Osteoblast (primary cell): ENCODE measurements around the gene TMEM213. TPM values are rescaled to one million over a fixed set of nuclear protein-coding genes. Genes with fewer than 3 reads are reported as not detected.

Source experiments
- DNase-seq: peaks from one replicate; pipeline ENCODE4 v3.0.0; 2011; ENCODE audit warnings: low spot score, mixed read lengths; ENCODE audit not compliant: insufficient read length; ENCODE audit errors: missing footprints
- H2AFZ ChIP-seq: 2 replicates; pipeline ENCODE4 v1.6.0; 2011; ENCODE audit warnings: mild to moderate bottlenecking, low read length
- H3K27ac ChIP-seq: 2 replicates; pipeline ENCODE4 v1.5.1; 2011; ENCODE audit warnings: mild to moderate bottlenecking, low read depth, low read length, moderate library complexity
- H3K27me3 ChIP-seq: 2 replicates; pipeline ENCODE4 v1.6.0; 2012; ENCODE audit warnings: mild to moderate bottlenecking, control low read depth, inconsistent platforms, low read length, moderate library complexity; ENCODE audit not compliant: insufficient read depth
- H3K36me3 ChIP-seq: 2 replicates; pipeline ENCODE4 v1.5.1; 2011; ENCODE audit warnings: mild to moderate bottlenecking, low read length, control low read depth, moderate library complexity; ENCODE audit not compliant: insufficient read depth
- H3K4me1 ChIP-seq: 2 replicates; pipeline ENCODE4 v1.5.1; 2011; ENCODE audit warnings: mild to moderate bottlenecking, low read length, control low read depth, moderate library complexity; ENCODE audit not compliant: insufficient read depth
- H3K4me2 ChIP-seq: 2 replicates; pipeline ENCODE4 v1.6.0; 2011; ENCODE audit warnings: mild to moderate bottlenecking, low read length; ENCODE audit not compliant: insufficient read depth
- H3K4me3 ChIP-seq: fragments of 200-600 bp; sonication (generic); 3 replicates; pipeline ENCODE4 v1.5.1; 2012; ENCODE audit warnings: mild to moderate bottlenecking, low read length, inconsistent platforms; ENCODE audit not compliant: insufficient read depth
- H3K79me2 ChIP-seq: 2 replicates; pipeline ENCODE4 v1.6.0; 2012; ENCODE audit warnings: mild to moderate bottlenecking, low read length, control low read depth, inconsistent platforms; ENCODE audit not compliant: insufficient read depth
- H3K9me3 ChIP-seq: 2 replicates; pipeline ENCODE4 v1.5.1; 2011; ENCODE audit warnings: low read depth, low read length, control low read depth
- H4K20me1 ChIP-seq: 2 replicates; pipeline ENCODE4 v1.6.0; 2012; ENCODE audit warnings: mild to moderate bottlenecking, low read length, control low read depth; ENCODE audit not compliant: insufficient read depth
- total RNA-seq: library from RNA; depleted of rRNA; stranded (reverse); fragments of >200 nt; gene quantifications from 2 replicates; pipeline ENCODE4 v1.2.3, GENCODE V29; 2012
- TF ChIP-seq, protein P1 (sequence below): IDR thresholded peaks from 2 replicates; pipeline ENCODE4 v1.5.1; 2011; ENCODE audit warnings: mild to moderate bottlenecking, low read depth, low read length, moderate library complexity; ENCODE audit errors: extremely low read depth

Gene TMEM213
- total RNA-seq, 1 donor = not detected

DNA sequence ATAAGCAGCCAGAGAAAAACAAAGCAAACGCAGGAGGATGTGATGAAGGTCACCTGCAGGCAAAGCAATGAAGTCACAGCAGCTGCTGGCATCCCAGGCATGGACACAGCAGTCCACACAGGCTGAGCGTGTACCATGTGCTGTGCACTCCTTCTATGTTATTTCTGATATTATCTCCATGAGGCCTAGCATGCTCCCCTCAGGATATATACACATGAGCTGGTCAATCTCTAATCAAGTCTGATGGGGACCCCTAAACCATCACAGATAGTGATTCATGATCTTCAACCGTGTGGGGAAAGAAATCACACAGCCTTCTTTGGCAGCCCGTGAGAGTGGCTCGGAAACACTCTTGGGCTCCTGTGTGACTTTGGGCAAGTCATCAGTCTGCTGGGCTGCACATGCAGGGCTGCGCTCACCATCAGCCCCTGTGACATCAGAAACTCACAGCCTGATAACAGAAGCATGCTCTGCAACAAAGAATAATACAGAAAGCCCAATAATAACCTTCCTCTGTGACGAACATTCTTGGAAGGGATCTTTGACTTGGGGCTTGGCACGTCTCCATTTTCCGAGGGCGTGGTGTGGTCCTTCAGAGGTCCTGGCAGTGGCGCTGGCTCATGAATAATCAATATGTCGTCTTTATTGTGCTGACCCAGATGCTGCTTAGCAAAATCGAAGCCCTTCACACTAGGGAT, 83.2 kb downstream of the TMEM213 start:
- Histone ChIP-seq H3K27ac (no peak overlapping the region), H3K4me2 (no peak overlapping the region), H4K20me1 (no peaks in the 10 kb centered on the region), H3K4me3 (no peak overlapping the region), H3K27me3 (no peaks in the 10 kb centered on the region), H3K36me3 (peaks cover 4% of the 10 kb centered on the region), H2AFZ (no peak overlapping the region), H3K9me3 (no peaks in the 10 kb centered on the region), H3K79me2 (no peaks in the 10 kb centered on the region), H3K4me1 (peaks cover 9% of the 10 kb centered on the region)
- TF ChIP-seq, protein P1, sequence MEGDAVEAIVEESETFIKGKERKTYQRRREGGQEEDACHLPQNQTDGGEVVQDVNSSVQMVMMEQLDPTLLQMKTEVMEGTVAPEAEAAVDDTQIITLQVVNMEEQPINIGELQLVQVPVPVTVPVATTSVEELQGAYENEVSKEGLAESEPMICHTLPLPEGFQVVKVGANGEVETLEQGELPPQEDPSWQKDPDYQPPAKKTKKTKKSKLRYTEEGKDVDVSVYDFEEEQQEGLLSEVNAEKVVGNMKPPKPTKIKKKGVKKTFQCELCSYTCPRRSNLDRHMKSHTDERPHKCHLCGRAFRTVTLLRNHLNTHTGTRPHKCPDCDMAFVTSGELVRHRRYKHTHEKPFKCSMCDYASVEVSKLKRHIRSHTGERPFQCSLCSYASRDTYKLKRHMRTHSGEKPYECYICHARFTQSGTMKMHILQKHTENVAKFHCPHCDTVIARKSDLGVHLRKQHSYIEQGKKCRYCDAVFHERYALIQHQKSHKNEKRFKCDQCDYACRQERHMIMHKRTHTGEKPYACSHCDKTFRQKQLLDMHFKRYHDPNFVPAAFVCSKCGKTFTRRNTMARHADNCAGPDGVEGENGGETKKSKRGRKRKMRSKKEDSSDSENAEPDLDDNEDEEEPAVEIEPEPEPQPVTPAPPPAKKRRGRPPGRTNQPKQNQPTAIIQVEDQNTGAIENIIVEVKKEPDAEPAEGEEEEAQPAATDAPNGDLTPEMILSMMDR = no peak
- peak; percentile 80 for DNase-seq

DNA sequence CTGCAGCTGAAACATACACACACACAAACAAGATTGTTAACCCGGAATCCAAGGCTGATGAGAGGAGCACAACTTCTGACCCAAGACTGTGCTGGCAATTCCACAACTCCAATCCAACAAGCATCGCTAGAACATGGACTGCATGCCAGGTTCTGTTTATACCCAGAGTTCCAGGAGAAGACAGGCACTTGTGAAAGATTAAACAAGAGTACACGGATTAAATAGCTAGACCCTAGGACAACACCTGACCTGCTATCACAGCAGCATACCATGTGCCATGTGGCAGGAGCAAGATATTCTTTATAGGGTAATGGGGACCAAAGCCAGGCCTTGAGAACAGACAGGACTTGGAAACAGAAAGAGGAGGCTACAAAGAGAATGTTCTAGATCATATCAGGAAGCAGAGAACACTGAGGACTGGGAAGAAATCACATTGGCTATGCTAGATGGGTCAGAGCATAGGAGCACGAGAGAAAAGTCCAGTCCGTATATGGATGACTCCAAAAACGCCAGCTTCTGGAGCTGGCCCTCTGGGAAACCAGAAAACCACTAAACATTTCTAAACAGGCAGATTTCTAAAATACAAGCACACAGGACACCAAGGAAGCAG, 83.9 kb downstream of the TMEM213 start:
- Histone ChIP-seq H3K27ac (no peak overlapping the region), H3K4me2 (no peak overlapping the region), H3K4me1 (peaks cover 8% of the 10 kb centered on the region), H3K79me2 (no peaks in the 10 kb centered on the region), H3K27me3 (no peaks in the 10 kb centered on the region), H4K20me1 (no peaks in the 10 kb centered on the region), H3K4me3 (no peak overlapping the region), H2AFZ (no peak overlapping the region), H3K36me3 (peaks cover 4% of the 10 kb centered on the region), H3K9me3 (no peaks in the 10 kb centered on the region)
- DNase-seq = no peak
- TF ChIP-seq, protein P1 = no peak

DNA sequence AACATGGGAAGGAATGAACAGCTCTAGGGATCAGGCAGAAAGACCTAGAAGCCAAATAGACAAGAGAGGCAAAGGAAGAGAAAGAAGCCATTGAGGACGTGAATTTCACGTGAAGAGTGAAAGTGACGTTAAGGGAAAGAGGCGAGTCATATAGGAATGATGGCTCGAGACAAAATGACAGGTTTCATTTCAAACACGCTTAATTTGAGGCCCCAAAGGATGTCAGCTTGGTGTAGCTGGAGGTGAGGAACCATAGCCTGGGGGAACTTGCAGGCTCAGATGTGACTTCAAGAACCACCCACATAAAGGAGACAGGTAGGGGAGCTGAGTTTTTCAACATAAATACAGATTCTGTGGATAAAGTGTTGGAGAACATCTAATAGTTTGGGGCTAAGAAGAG, 84.5 kb downstream of the TMEM213 start:
- no peaks in the 10 kb centered on the region for H3K79me2 ChIP-seq
- H3K36me3 ChIP-seq = peaks cover 4% of the 10 kb centered on the region
- no peak overlapping the region for H3K27ac ChIP-seq
- no peak overlapping the region for H3K4me3 ChIP-seq
- TF ChIP-seq, protein P1 = no peak
- H3K27me3 ChIP-seq = no peaks in the 10 kb centered on the region
- H3K4me2 ChIP-seq = no peak overlapping the region
- peaks cover 5% of the 10 kb centered on the region for H3K4me1 ChIP-seq
- H2AFZ ChIP-seq = no peak overlapping the region
- DNase-seq = no peak
- H3K9me3 ChIP-seq = no peaks in the 10 kb centered on the region
- no peaks in the 10 kb centered on the region for H4K20me1 ChIP-seq

DNA sequence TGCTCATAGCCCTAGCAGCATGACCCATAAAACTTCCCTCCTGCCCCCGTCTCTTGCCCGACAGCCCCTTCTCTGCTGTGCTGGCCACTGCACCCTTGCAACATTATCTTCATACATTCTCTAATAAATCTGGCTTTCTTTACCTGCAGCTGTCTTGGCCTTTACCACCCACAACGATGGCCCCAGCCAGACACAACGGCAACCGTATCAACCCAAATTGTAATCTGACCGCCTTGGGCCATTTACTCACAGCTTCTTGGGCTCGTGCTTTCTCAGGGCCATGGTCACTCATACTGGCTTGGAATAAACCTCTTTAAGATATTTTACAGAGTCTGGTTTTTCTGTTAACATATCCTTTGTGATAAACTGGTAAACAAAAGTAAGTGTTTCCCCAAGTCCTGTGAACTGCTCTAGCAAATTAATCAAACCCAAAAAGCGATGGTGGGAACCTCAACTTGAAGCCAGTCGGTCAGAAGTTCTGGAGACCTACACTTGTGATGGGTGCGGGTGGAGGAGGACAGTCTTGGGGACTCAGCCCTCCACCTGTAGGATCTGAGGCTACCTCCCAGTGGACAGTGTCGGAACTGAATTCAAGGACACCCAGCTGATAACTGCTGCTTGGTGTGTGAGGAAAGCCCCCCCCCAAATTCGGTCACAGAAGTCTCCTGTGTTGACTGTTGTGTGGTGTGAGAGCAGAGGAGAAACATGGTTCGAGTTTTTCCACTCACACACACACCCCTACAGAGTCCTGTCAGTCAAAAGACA, 87.8 kb downstream of the TMEM213 start:
- Histone ChIP-seq H3K4me1 (peaks cover 5% of the 10 kb centered on the region), H3K9me3 (no peaks in the 10 kb centered on the region), H3K4me3 (no peak overlapping the region), H3K4me2 (no peak overlapping the region), H3K79me2 (no peaks in the 10 kb centered on the region), H2AFZ (no peak overlapping the region), H3K36me3 (no peaks in the 10 kb centered on the region), H3K27ac (no peak overlapping the region), H3K27me3 (no peaks in the 10 kb centered on the region), H4K20me1 (no peaks in the 10 kb centered on the region)
- no peak for DNase-seq
- TF ChIP-seq, protein P1 = no peak
